ENCODE data around the gene REST. TPM values are rescaled to one million over a fixed set of nuclear protein-coding genes. Genes with fewer than 3 reads are reported as not detected.

Gene REST
- total and polyA plus RNA-seq, 9 of the 15 experiments (the other 6 are each of a cell fraction or from before 2014, with no cell fraction given), result 2.9 to 24.0 (median 19.2) TPM

- TF ChIP-seq ADNP (tag; IDR thresholded peaks at IDR 0.05) (no peak), NCOR1 (IDR thresholded peaks at IDR 0.05) (no peak), ZNF354B (CRISPR knock-in tag; IDR thresholded peaks at IDR 0.05) (no peak), ZNF121 (CRISPR knock-in tag; conservative IDR thresholded peaks at IDR 0.05) (no peak), CHD2 (IDR thresholded peaks at IDR 0.05; ENCODE audit: low read depth, low read length) (peak; percentile 97)
Measured at GRCh38 chr4:56977321-56978012, 69.8 kb downstream of the REST start, which contains the start of gene NOA1 (continued).

GRCh38 chr4:56978750-56979303 lies 71.1 kb downstream of the REST start, which contains the start of gene POLR2B:
Gene POLR2B, plus strand, starts transcription at chr4:56978896. Its CDS starts 90 bp downstream, at chr4:56978986.
- H3K27ac ChIP-seq (ENCODE audit: extremely low read depth, low read depth, low read length), result peak within 1 kb of the TSS; percentile 94
- no peaks in the 10 kb centered on the region for H3K27me3 ChIP-seq (ENCODE audit: control insufficient read depth in 2 of 2, insufficient read depth in 2 of 2, low read length in 2 of 2)
- peaks cover 34% of the 10 kb centered on the region for H4K20me1 ChIP-seq (replicated peaks; ENCODE audit: control insufficient read depth, insufficient read depth, low read length)
- peak within 1 kb of the TSS; percentile 98 for H3K4me3 ChIP-seq
- FAIRE-seq (peak; percentile 91), DNase-seq (ENCODE audit: extremely low read depth in 1 of 4, low spot score in 3 of 4) (peak; percentile 77 to 99 (median 84)), ATAC-seq (peak; percentile 77)
- intact Hi-C loops (cut with micrococcal nuclease) (loop anchor here (5.0 kb wide), 1 partner anchor 72 kb away; the partner anchor contains the start of gene REST), in situ Hi-C loops (cut with MboI) (no loop called here)
- peaks cover 28 to 36% of the 10 kb centered on the region in 2 experiments; a peak in 4 of 5 replicates for H3K4me1 ChIP-seq (replicated peaks in 1 of 2; ENCODE audit: control insufficient read depth in 2 of 2, insufficient read depth in 2 of 2, low read length in 2 of 2)
- H3K9me3 ChIP-seq (replicated peaks; ENCODE audit: control insufficient read depth, insufficient read depth, low read depth, low read length), result no peaks in the 10 kb centered on the region
- peak within 1 kb of the TSS; percentile 96 to 99 for H3K9ac ChIP-seq (ENCODE audit: insufficient read depth in 1 of 2, low read depth in 2 of 2, low read length in 2 of 2)
- H3K79me2 ChIP-seq (ENCODE audit: control insufficient read depth, insufficient read depth, low read length), result peaks cover 91% of the 10 kb centered on the region
- TSS peak; percentile 71 for BruUV-seq (replicated peaks)
- peak within 1 kb of the TSS; percentile 100 for H3K4me2 ChIP-seq (ENCODE audit: insufficient read depth, low read length)
- H3K9me1 ChIP-seq (ENCODE audit: control insufficient read depth, insufficient read depth, low read length), result peaks cover 6% of the 10 kb centered on the region
- ChIA-PET POLR2A (interaction anchor here (0.7 to 6.3 kb wide), 11 partner anchors 11 to 817 kb away, joined by 3 to 61 read pairs (median 6); partner anchors contain the start of gene REST), CTCF (ENCODE audit: low intra/inter-chr PET ratio) (no interaction called here)
- peak within 1 kb of the TSS; percentile 94 for H2AFZ ChIP-seq (ENCODE audit: low read depth, low read length)
- peaks cover 36% of the 10 kb centered on the region for H3K36me3 ChIP-seq (ENCODE audit: control insufficient read depth, insufficient read depth, low read length)
- 0% methylated on average over 36 of the region's 37 CpGs for WGBS (ENCODE audit: insufficient coverage, low coverage, missing lambda C conversion rate)
- TF ChIP-seq HDAC1 (IDR thresholded peaks at IDR 0.05), result peak in 1 of 2 experiments; percentile 94; a peak in 2 of 4 replicates
- TF ChIP-seq ZNF551 (CRISPR knock-in tag; IDR thresholded peaks at IDR 0.05), result no peak
- no peak for TF ChIP-seq SAFB (IDR thresholded peaks at IDR 0.05; ENCODE audit: borderline replicate concordance, low read depth, low read length)
- TF ChIP-seq OTX1 (CRISPR knock-in tag; IDR thresholded peaks at IDR 0.05), result no peak
- peak; percentile 93 for TF ChIP-seq POLR2A (conservative IDR thresholded peaks at IDR 0.05)
- no peak for TF ChIP-seq HMG20A (CRISPR knock-in tag; conservative IDR thresholded peaks at IDR 0.05)
- peak; percentile 94 for TF ChIP-seq HNRNPLL (IDR thresholded peaks at IDR 0.05; ENCODE audit: low read depth, low read length, poor library complexity, severe bottlenecking)
- TF ChIP-seq GMEB1 (CRISPR knock-in tag; IDR thresholded peaks at IDR 0.05), result no peak
- no peak for TF ChIP-seq E2F5 (CRISPR knock-in tag; IDR thresholded peaks at IDR 0.05)
- no peak for TF ChIP-seq CLOCK (CRISPR knock-in tag; IDR thresholded peaks at IDR 0.05; ENCODE audit: borderline replicate concordance)
- peak; percentile 88 to 91 for TF ChIP-seq NRF1 (conservative IDR thresholded peaks at IDR 0.05 in 1 of 2, IDR thresholded peaks at IDR 0.05 in 1 of 2)

Data from K562 (cell line).